ENCODE measurements around the gene PTPRB.

Gene PTPRB

DNA sequence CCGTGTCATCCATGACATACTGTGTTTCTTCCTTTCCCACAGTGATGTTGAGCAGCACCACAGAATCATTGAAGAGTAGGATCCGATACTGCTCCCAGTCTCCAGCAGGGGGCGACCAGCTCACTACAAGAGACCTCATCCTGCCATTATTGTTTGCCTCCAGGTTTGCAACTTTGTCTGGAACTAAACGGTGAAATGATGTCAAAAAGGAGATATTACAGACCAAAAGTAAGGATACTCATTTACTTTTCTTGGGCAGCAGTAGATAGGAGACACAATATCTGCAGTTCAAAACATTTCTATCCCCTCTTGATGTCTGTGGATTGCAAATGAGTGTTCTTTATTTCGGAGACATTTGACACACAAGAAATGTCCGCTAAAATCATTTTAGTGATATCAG, 47.2 kb downstream of the PTPRB start:
- DNase-seq = peak; percentile 47 to 58

DNA sequence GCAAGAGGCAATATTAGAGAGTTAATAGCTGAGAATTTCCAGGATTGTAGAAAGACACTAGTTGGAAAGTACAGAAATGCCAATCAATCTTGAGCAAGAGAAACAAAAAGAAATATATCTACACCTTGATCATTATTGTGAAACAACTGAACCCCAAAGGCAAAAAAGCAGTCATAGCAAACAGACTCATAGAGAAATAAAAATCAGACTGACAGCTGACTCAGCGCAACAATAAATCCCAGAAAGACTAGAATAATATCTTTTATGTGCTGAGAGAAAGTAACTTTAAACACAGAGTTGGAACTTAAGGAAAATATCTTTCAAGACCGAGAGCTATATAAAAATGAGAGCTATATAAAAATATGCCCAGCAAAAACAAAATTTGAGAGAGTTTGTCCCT, 52.9 kb downstream of the PTPRB start:
- no peak for DNase-seq

DNA sequence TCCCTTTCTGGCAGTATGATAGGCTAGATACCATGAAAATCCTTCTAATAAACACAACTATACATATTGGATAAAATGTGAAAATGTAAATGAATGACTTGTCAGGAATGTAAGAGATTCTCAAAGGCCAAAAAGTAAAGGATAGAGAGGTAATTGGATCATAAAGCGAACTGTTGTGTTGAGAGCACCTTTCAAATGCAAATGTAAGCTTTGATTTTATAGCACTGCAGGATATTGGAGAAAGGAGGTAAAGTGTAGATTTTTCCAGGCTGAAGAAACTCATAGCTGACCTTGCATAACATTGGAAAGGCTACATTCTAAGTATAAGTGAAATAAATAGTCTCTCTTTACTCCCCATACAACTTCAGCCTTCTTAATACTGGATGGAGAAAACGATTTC, 54.0 kb downstream of the PTPRB start:
- no peak for DNase-seq

DNA sequence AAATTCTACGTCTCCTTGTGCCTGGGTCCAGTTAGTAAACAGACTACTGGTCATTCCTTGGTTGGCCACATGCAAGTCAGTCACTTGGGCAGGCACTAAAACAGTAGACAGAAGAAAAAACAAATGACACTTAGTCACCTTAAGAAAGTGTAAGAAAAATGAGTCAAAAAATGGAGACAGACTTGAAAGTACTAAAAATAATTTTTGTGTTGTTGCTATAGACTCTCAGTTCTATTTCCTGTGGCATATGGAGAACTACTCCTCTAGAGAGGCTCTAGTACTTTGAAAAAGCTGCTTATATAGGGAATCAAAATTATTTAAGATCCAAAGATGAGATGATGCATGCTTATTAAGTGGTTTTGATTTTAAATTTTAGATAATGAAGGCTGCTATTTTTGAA, 56.0 kb downstream of the PTPRB start:
- no peak for DNase-seq

DNA sequence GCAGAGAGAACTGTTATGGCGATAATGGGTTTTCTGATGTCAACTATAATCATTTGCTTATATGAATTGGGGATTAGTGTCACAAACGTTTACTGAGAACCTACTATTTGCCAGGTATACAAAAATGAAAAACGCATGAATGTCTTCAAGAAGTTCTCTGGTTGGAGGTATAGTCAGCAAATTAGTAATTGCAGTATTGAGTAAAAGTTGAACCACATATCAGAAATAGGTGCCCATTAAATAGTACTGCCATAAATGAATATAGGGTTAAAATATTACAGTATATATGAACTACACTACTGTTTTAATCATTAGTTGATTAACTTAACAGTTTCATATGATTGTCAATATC, 60.0 kb downstream of the PTPRB start:
- DNase-seq = no peak

DNA sequence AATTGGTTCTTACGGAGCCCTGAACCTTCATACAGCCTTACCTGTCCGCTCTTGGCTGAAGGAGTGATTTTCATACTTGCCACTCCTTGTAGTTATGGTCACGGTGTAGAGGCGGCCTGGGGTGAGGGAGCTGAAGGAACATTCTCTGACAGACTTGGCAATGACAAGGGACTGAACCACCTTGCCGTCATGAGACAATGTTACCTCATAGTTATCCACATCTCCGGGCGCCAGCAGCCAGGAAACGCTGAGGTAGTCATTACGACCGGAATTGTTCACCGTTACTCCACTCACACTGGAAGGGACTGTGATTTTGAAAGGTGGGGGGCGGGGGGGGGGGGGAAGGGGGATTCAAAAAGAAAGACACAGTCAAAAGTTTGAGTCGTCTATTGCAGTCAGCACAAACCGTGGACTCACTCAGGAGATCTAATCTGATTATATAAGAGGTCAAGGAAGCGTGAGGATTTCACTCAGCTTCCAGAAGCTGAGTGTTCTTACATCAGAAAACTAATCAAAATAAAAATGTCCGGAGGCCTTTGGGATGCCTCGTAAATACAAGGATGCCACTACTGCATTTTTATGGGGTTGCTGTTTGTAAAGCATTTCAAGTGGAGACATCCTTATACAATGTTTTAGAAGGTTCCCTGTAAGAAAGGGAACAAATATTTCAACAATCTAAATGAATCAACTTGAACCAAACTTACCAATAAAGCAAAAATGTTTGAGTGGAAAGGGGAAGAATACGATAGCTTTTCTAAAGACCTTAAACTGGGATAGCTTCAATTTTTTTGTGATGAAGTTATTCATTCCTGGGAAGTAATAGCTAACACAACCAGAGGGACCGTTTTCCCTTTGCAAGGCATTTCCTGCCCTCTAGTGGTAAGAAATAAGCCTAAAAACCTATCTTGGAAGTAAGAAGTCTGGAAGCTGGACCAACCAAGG, 60.6 kb downstream of the PTPRB start:
- DNase-seq = no peak

DNA sequence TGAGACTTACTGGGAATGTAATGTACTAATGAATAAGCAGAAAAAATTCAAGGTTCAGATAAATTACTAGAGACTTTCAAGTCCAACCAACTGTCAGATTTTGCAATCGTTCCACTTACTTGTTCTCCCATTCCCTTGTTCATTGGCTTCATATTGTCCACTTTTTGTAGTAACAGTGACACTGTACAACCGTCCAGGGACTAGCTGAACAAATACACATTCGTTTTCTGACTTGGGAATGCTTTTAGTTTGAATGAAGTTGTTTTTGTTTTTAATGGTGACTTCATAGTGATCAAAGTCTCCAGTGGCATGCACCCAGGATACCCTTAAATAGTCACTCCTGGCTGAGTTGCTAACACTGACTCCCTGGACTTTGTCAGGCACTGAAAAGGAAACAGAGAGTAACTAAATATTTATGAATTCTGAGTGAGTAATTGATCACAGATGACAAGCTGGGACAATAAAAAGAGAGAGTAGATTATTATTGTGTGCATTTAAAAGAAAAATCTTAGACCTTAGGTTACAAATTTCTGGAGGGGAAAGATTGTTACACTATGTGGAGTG, 65.4 kb downstream of the PTPRB start:
- no peak for DNase-seq

DNA sequence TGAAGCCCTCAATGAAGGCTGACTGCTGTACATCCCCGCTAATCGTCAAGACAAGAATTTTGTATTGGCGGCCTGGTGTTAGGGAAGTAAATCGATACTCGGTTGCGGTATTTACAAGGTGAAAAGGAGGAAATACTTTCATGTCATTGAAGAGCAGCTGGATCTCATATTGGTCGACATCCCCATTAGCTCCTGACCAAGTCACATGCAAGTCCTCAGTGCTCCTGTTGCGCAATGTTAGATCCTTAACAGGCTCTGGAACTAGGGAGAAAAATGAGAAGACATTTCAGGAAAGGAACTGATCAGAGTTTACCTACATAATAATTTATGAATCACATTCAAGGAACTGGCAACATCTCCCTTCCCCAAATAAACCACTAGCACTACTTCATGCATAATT, 66.2 kb downstream of the PTPRB start:
- DNase-seq = no peak

DNA sequence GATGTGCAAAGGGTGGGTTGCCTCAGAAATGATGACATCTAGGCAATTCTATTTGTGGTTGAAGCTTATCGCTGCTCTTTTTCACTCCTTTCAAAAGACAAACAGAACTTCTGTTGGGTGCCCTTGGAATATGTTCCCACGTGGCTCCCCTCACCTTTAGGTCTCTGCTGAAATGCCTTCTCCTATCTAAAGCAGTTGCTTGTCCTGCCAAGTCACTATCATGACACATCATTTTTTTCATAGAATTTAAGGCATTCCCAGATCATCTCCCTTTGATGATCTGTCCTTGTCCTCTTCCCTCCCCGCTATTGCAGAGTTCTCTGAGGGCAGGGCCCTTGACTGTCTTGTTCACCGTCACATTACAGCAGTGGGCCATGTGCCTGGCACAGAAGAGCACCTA, 75.7 kb downstream of the PTPRB start:
- DNase-seq = no peak

DNA sequence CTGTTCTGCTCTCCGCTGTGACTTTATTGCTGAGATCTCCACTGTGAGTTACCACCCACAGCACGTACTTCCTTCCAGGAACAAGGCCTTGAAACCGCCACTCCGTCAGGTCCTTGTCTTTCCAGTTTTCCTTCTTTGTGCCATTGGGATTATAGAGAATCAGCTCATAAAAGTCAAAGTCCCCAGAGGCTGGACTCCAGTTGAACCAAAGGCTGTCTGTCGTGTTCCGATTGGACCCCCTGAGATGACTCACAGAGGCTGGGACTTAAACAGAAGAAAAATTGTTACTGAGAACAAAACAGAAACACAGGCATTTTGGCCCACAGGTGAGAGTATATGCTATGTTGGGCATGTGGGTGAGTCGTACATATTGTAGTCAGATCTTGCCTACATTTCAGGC, 76.6 kb downstream of the PTPRB start:
- DNase-seq = no peak

DNA sequence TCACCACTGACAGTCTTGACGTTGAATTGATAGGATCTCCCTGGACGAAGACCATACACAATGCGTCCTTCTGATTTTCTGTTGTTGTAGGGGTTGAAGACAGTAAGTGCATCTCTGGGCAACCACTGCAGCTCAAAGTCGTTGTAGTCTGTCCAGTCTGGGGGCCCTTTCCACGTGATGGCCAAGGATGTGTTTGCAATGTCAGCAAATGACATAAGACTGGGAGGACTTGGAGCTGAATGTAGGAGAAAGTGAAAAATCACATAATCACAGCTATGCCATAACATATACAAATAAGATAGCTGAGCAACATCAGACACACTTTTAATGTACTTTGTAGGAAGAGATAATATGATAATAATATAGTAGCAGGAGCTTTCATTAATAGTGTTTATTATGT, 77.8 kb downstream of the PTPRB start:
- no peak for DNase-seq

DNA sequence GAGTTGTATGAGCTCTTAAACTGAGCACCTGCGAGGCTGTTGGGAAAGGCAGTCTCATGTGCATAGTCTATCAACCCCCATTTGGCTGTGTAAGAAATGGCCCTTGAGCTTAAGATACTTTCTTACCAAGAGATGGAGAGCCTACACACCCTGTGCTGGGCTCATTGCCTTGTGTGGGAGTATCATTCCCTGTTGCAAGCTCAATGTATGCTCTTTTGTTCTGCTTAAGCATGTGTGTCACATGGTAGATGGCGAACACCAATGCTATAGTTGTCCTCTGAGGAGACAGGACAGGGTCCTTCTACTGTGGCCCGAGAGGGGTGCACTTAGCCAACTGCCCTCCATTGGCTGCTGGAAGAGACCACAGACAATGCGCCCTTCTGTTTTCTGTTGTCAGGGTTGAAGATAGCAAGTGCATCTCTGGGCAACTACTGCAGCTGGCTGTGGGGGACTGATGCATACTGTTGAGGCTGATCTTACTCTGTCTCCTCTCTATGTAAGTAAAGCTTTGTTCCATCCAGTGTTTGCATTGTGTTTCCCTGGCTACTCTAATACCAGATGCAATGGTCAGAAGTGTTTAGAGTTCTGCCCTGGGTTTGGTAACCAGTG, 79.5 kb downstream of the PTPRB start:
- DNase-seq = no peak

DNA sequence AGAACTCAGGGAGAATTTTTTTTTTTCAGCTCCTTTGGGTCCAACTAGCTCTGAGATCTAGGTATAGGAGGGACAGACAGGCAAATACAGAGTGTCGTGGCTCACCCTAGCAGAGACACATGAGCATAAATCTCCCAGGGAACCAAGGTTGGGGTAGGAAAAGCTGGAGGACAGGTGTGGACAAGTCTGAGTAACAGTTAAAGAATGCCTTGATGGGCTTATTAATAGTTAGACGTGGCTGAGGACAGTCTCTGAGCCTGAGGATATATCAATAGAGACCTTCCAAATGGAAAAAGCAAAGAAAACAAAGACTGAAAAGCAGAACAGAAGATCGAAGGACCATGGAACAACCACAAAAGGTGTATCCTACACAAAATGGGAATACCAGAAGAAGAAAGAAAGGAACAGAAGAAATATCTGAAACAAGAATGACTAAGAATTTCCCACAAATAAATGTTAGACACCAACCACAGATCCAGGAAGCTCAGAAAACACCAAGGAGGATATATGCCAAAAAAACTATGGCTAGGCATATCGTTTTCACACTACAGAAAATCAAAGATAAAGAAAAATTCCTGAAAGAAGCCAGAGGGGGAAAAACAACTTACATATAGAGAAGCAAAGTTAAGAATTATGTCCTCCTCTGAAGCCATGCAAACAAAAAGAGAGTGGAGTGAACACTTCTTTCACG, 80.9 kb downstream of the PTPRB start:
- no peak for DNase-seq

DNA sequence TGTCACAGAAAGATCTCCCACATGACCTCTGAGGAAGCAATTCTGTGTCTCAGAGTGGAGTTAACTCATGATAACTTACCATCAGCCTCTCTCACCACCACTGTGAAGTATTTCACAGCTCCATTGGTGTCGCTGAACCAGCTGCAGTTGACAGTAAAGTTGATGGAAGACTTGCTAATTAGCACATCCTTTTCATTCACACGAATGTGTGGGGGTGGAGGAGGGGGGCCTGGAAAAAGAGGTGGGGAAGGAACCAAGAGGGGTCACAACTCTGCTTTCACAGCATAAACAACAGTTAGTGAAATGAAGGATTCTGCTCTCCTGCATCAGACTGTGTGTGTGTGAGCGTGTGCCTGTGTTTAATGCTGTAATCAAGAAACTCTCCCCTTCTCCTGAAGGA, 82.1 kb downstream of the PTPRB start:
- no peak for DNase-seq

DNA sequence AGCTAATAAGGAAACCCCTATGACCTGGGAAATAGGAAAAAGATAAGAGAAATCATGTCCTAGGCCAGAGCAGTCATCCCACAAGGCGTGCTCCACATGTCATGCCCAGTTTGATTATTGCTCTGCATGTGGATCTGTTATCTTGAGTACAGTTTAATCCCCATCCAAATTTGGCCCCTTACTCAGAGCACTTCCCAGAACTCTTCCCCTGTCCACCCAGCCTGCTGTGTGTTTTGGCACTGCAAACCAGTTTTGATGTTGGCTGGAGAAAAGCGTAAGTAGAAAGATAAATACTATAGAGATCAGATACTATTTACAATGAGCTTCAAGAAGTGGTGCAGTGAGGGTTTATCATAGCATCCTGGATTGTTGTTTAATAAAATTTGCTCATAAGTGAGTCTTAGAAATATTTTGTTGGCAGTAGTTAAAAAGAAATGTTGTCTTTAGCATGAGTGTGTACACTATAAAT, 83.8 kb downstream of the PTPRB start:
- no peak for DNase-seq

DNA sequence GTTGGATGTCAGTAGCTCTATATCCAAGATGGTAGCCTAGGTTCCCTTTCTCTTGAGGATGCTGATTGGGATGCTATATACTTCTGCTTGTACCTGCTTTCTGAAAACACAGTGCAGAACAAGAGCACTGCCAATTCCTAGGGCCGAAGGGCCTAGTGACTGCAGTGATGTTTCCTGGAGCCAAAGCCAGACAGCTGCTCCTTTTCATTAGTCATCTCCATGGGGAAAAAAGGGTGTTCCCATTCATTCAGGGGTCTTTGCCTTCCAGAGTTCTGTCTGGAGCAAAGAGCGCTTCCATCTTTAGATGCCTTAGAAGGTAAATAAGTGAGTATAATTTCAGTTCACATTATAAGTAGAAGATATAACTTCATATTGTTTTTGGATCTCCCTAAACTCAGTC, 85.5 kb downstream of the PTPRB start:
- DNase-seq = no peak

DNA sequence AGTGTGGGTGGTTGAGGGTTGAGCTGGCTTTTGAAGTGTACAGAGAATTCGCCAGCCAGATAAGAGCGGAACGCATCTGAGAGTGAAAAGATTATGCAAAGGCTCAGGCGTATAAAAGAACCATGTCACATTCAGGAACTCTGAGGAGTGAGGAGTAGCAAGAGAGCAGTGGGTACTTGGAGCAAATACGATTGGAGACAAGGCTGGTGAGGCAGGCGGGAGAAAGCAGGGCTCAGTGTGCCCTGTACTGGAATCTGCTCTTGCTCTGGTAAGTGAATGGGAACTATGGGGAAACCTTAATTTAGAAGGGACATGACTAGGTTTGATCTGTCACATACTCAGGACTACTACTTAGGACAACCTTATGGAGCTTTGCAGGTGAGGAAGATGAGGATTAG, 87.0 kb downstream of the PTPRB start:
- DNase-seq = no peak

DNA sequence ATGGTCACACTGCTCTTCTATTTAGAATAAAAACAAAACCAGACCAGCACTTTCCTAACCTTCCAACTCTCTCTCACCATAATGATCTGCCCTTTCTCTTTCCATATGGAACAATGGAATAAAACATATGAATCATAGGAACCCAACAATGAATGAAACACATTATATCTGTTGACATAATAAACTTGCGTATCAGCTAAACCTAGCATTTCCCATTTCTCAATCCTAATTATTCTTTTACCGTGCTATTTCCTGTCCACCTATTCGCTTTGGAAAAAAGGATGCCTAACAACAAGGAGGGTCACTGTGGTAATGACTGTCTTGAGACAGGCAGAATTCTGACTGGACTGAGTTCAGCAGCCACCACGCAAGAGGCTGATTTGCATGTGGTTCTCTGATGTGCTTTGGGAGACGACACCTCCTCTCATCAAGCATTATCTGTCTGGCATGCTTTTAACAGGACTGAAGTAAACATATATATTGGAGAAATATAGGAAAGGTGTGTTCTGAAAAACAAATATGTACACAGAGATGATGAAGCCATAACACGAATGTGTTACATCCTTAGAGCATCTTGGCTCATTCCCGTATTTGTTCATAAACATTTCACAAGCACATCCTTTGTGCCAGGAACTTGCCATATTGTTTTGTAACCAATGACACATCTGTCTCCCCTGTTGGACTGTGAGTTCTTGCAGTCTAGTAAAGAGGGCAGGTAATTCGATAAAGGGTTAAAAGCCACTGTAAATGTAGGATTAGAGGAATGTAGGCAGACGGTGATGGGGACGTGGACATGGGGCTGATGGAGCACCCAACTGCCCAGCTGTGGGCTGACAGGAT, 87.7 kb downstream of the PTPRB start:
- no peak for DNase-seq

DNA sequence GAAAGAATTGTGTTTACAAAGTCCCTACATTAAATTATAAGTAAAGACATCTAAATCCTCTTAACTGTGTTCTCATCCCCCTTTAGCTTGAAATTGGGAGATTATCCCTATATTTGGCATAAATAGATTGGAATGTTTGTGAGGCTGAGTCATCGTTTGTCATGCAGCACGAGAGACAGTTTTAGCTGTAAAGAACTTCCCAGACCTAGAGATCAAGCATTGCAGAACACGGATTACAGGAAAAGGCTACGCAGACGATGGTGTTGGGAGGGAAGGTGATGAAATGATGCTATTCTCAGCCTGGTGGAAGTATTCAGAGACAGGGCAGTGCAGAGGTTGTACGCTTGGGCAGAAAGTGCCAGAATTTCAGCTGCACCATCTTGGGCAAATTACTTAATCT, 93.8 kb downstream of the PTPRB start:
- no peak for DNase-seq

DNA sequence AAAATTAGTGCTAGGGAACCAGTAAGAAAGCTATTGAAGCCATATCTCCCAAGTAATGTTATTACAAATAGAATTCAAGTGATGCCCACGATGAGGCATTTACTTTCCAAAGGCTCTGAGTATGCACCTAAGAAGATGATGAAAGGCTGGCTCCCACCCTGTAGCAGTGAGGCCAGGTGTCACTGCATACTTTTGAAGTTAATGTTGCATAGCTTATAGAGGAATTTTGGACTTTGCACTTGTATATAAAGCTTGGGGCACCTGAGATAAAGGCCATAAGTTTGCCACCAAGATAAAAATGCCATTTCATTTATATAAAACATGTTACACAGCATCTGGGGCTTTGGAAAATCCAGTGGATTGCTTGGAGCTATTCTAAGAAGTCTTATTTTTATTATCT, 96.2 kb downstream of the PTPRB start:
- DNase-seq = no peak

DNA sequence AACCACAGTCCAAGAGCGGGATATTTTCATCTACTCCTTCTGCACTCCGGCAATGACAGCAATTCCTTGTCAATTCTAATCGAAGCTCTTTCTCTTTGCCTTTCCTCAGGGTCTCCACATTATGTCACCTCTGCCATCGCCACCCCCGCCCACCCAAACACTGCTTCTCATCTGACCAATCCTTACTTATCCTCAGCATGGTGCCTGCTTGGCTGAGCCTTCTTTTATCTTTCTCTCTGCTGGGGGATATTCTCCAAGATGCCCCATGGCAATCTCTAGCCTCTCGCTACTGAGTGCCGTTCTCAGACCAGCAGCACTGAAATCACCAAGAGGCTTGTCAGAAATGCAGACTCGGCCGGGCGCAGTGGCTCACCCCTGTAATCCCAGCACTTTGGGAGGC, 100.6 kb downstream of the PTPRB start:
- no peak for DNase-seq

DNA sequence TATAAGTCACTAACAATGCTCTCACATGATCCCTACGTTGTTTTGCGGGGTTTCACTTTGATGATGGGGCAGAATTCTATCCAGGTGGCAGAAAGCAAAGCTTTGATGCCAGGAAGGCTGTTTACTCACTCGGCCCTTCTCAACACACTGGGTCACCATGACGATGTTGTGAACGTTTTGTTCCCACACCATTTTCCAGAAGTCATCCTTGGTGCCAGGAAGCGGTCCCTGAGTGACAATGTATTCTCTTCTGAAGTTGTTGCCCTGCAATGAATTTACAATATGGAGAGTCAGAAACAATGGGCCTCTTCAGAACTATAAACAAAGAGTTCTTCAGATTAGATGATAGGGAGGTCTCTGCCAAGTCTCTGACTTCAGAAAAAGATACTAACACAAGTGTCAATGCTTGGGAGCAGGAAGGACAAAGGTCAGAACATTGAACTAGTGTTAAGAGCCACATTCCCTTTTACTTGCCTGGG, 101.3 kb downstream of the PTPRB start:
- no peak for DNase-seq

DNA sequence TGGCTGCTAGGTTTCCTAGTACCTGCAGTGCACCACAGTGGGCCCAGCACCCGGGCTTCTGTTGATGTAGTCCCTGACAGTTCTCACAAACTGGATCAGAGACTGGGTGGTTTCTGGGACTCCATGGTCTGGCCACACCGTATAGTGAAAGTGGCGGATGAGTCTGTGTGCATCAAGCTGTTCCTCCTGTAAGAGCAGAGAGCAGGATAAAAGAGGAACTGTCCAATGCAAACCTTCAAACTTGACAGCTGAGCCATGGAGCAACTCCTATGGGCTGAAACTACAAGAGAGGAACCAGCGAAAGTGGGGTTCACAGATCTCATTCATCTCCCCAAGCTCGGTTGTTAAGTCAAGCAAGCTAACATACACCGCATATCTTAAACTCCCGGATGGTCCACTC, 102.8 kb downstream of the PTPRB start:
- DNase-seq = no peak
